ENCODE measurements around the gene LDLR.
A peak's percentile ranks its signal among the peaks of the same experiment; 100 is the strongest.

Gene LDLR

DNA sequence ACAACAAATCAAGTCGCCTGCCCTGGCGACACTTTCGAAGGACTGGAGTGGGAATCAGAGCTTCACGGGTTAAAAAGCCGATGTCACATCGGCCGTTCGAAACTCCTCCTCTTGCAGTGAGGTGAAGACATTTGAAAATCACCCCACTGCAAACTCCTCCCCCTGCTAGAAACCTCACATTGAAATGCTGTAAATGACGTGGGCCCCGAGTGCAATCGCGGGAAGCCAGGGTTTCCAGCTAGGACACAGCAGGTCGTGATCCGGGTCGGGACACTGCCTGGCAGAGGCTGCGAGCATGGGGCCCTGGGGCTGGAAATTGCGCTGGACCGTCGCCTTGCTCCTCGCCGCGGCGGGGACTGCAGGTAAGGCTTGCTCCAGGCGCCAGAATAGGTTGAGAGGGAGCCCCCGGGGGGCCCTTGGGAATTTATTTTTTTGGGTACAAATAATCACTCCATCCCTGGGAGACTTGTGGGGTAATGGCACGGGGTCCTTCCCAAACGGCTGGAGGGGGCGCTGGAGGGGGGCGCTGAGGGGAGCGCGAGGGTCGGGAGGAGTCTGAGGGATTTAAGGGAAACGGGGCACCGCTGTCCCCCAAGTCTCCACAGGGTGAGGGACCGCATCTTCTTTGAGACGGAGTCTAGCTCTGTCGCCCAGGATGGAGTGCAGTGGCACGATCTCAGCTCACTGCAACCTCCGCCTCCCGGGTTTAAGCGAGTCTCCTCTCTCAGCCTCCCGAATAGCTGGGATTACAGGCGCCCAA, at the start of gene LDLR:
Gene LDLR (plus strand): TSS at position 210 of the 760 bp plus-strand sequence. CDS start 86 bp downstream, at position 296.
- peak; percentile 98 for DNase-seq

DNA sequence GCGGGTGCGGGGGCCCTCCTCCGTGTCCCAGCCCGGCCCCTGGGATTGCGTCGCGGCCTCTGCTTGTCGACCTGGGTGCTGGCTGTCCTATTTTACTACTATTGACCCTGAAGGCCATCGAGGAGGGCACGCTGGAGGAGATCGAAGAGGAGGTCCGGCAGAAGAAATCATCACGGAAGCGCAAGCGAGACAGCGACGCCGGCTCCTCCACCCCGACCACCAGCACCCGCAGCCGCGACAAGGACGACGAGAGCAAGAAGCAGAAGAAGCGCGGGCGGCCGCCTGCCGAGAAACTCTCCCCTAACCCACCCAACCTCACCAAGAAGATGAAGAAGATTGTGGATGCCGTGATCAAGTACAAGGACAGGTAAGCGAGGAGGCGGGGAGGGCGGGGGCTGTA, 48.1 kb upstream of the LDLR start:
- DNase-seq, result no peak

DNA sequence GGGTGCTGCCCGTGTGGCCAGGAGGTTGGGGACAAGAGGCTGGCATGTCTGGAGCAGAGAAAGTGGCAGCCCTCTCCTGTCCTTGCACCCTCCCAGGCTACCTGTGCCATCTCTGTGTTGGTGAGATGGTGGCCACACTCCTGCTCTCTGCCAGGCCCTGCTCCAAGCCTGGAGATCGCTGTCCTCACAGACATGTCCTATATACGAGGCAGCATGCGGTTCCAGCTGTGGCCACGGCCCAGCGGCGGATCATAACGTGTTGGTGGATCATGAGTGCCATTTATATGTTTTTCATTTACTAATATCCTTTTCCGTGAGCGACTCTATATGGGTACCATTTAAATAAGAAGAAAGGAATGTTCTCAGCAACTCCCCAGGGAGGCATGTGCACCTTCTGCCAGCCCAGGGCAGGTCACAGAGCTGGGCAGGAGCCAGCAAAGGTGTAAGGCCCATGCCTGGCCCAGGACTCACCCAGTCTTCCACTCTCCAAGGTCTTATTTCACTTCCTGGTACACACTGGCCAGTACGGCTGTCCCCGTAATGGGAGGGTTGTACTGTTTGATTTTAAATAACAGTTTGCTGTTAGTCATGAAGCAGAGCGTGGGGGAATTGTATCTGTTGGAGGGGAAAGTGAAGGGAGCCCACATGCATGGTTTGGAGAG, 47.2 kb upstream of the LDLR start:
- DNase-seq, result no peak

DNA sequence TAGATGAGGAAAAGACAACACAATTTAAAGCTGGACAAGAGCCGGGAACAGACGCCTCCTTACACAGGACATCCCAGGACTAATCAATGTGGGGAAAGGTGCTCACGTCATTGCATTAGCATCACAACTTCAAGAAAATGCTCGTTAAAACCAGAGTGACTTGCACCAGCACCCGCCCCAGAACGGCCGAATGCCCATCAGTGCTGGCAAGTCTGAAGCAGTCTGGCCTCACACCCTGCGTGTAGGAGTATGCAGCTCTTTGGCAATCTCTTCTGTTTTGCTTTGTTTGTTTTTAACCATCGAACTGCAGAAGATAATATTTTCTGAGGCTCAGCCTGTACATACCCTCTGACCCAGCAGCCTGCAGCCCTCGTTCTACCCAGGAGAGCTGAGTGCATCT, 44.8 kb upstream of the LDLR start:
- no peak for DNase-seq

- no peak for DNase-seq
Observed at GRCh38 chr19:11045536-11045935, 43.7 kb upstream of the LDLR start.

GRCh38 chr19:11046605-11047354, 42.5 kb upstream of the LDLR start:
- no peak for DNase-seq

- DNase-seq, result no peak
Observed at GRCh38 chr19:11047866-11048265, 41.4 kb upstream of the LDLR start.

DNA sequence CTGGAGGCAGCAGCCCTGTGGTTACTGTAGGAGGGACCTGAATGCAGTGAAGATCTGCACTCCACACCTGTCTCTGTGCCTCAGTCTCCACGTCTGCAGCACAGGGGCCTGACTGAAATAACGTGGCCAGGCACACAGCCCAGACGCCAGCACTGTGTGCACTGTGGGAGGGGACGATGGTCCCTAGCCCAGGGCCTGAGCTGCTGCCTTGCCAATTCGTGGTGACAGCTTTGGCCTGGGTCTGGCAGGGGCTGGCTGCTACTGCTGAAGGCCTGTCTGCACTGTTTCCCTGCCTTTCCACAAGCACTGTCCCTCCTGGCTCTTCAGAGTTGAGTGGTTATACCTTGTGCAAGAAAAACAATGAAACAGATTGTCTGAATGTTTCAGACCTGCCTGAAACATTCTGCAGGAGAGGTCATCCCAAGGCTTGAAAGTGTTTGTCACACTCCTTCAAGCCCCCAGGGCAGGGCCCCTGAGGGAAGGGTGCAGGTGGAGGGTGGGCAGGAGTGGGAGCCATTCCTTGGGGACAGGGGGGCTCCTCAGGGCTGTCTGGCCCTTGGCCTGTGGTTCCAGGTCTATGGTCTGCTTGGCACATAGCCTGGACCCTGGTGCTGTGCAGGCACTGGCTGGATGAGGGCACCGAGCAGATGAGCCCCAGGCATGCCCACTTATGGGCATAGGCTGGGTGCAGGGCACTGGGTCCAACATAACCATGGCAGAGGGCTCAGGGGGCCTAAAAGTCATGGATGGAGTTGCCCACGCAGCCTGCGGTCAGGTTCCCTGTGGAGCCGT, 38.7 kb upstream of the LDLR start:
- no peak for DNase-seq

- no peak for DNase-seq
Observed at GRCh38 chr19:11053817-11054195, 35.5 kb upstream of the LDLR start.

DNA sequence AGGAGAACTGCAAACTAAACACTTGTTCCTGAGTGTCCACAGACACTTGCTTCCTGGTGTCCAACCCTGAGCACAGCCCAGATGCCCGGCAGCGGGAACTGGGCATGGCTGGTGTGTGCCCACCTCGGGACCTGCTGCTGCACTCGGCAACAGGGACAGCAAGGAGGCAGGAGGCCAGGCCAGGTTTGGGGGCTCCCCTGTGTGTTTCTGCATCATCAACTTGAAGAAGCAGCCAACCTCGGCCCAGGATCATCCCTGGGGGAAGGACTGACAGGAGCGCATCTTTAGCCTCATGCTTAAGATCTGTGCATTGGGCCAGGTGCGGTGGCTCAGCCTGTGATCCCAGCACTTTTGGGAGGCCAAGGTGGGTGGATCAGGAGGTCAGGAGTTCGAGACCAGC, 35.1 kb upstream of the LDLR start:
- no peak for DNase-seq

- DNase-seq, result no peak
Observed at GRCh38 chr19:11054628-11055027, 34.6 kb upstream of the LDLR start.

DNA sequence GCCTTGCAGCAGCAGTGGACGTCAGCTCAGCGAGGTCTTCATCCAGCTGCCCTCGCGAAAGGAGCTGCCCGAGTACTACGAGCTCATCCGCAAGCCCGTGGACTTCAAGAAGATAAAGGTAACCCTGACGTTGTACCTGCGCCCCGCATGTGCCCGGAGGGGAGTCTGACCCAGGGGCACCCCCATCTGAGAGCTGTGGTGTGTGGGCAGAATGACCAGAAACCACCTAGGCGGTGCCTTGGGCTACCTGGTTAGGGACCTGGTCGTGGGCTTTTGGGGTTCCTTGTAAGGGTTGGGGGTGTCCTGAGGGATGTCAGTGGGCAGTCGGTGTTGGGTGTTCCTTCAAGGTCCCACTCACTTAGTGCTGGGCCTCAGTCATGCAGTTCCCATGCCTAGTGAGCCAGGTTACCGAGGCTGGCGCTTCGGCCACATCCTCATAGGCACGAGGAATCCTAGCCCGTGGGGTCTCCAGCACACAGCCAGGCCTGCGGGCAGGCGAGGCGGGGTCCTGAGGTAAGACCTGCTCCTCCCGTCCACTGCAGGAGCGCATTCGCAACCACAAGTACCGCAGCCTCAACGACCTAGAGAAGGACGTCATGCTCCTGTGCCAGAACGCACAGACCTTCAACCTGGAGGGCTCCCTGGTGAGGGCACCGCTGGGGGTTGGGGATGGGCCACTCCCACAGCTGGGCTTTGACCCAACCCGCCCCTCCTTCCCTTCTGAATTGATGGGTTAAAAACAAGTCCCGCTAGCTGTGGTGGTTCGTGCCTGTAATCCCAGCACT, 30.8 kb upstream of the LDLR start:
- no peak for DNase-seq

GRCh38 chr19:11059511-11060358, 29.5 kb upstream of the LDLR start:
- no peak for DNase-seq

GRCh38 chr19:11061952-11062351, 27.3 kb upstream of the LDLR start:
- DNase-seq, result no peak

DNA sequence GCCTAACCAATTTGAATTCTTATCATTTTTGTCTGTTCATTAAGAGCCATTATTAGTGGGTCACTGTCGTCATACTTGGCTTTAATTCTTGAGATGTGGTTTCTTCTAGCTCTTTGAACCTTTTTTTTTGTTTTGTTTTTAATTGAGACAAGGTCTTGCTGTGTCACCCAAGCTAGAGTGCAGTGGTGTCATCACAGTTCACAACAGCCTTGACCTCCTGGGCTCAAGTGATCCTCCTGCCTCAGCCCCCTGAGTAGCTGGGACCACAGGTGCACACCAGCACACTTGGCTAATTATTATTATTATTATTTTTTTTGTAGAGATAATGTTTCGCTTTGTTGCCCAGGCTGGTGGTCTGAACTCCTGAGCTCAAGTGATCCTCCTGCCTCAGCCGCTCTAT, 25.8 kb upstream of the LDLR start:
- DNase-seq, result no peak

- peak; percentile 66 for DNase-seq
Observed at GRCh38 chr19:11064831-11065303, 24.4 kb upstream of the LDLR start.

DNA sequence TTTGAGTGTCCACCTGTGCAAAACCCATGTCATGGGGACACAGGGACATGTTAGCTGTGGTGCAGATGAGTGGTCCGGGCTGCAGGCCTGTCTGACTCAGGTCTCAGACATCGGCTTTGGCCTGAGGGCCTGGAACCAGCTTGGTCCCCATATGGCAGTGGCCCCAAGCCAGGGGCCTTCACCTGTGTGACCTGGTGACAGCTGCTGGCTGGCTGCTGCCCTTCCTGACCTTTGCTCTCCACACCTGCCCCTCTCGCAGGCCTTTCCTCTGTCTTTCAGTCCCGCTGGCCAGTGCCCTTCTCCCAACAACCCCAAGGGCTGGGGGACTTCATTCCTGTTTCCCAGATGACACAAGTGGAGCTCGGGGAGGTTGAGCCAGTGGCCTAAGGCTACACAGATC, 22.9 kb upstream of the LDLR start:
- no peak for DNase-seq

DNA sequence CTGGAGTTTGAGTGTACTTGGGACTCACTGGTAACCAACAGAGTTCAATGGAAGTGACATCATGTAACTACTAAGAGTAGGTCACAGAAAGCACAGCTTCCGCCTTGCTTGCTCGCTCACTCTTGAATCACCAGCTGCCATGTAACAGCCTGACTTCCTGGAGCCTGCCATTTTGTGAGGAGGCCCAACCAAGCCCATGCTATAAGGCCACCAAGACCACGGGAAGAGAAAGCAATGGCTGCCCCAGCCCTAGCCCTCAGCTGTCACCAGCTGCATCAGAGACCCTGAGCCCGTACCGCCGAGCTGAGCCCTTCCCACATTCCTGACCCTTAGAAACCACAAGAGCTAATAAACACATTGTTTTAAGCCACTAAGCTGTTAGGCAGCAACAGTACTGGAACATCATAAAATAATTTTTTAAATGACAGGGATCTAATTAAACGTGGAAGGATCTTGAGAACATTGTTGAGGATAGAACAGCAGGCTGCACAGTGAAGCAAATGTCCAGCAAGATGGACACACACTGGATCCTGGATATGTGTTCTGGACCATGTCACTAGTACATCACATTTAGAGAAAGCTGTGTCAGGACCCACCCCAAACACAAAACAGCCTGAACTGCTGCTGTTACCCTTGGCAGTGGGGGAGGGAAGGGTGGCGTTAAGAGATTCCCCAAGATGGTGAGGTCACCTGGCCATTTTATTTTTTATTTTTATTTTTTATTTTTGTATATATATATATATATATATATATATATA, 21.7 kb upstream of the LDLR start:
- no peak for DNase-seq

DNA sequence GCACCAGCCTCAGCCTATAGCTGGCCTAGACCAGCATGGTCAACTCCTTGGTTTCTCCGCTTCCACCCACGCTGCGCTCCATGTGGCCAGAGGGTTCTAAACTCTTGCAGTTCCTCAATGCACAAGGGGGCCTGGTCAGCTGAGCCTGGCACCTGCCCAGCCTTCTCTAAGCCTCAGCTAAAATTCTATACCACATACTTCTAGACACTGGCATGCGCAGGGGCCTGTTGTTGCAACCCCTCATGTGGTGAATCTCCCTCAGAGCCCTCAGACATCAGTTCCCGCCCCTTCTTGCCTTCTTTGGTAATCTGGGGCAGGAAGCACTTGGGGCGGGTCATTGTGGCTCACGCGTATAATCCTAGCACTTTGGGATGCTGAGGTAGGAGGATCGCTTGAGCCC, 19.7 kb upstream of the LDLR start:
- DNase-seq, result no peak

- no peak for DNase-seq
Observed at GRCh38 chr19:11070123-11070522, 19.1 kb upstream of the LDLR start.

Data from hematopoietic multipotent progenitor cell treated with erythropoietin and hydrocortisone succinate and interleukin-3 and kit ligand, for 8 days (in vitro differentiated cells).